Mononuclear cell (primary cell): ENCODE data around the gene MGMT. TPM values are rescaled to one million over a fixed set of nuclear protein-coding genes. Genes with fewer than 3 reads are reported as not detected.

Source experiments
- H3K27me3 ChIP-seq: 2 replicates; pipeline ENCODE4 v1.6.0; 2011; ENCODE audit warnings: low read length, control low read depth; ENCODE audit not compliant: insufficient read depth
- H3K4me1 ChIP-seq: 2 replicates; pipeline ENCODE4 v1.5.1; 2011; ENCODE audit warnings: mild to moderate bottlenecking, low read length, control low read depth; ENCODE audit not compliant: insufficient read depth
- H3K4me3 ChIP-seq: 2 replicates; pipeline ENCODE4 v1.5.1; 2011; ENCODE audit warnings: mild to moderate bottlenecking, low read length, moderate library complexity
- H3K9me3 ChIP-seq: 2 replicates; pipeline ENCODE4 v1.5.1; 2011; ENCODE audit warnings: low read depth, mild to moderate bottlenecking, control low read depth, low read length
- total RNA-seq: library from RNA; depleted of rRNA; stranded (reverse); fragments of >200 nt; gene quantifications from one replicate; pipeline ENCODE4 v1.2.3, GENCODE V29; 2012

Gene MGMT
- total RNA-seq, 1 donor, result 10.3 TPM

DNA sequence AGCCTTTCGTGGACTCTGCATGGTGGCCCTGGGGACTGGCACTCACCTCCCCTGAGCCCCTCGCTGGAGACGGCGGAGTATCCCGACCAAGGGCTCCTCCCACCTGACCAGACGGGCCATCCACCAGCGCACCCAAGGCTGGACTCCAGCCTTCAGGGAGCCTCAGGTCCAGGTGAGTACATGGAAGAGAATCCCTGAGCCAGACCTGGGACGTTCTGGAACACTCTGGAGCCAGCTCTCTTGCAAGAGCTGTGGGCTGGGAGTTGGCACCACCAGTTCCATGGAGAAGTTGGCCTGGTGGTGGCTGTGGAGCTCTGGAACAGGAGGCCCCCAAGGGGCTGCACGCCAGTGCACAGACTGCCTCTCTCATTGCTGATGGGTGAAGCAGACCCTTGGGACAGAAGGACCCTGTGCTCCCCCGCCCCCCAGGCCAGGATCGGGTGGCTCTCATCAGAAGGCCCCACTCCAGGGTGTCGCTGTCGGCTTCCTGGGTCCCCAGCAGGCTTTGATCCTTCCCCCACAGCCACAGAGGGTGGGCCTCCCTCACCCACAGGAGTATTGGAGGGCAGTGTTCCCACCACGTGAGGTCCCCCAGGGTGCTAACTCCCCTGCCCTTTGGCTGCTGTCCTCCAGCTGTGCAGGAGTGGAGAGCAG, 307.2 kb downstream of the MGMT start:
- Histone ChIP-seq H3K4me3 (no peak overlapping the region), H3K4me1 (no peaks in the 10 kb centered on the region), H3K9me3 (no peaks in the 10 kb centered on the region), H3K27me3 (no peaks in the 10 kb centered on the region)

DNA sequence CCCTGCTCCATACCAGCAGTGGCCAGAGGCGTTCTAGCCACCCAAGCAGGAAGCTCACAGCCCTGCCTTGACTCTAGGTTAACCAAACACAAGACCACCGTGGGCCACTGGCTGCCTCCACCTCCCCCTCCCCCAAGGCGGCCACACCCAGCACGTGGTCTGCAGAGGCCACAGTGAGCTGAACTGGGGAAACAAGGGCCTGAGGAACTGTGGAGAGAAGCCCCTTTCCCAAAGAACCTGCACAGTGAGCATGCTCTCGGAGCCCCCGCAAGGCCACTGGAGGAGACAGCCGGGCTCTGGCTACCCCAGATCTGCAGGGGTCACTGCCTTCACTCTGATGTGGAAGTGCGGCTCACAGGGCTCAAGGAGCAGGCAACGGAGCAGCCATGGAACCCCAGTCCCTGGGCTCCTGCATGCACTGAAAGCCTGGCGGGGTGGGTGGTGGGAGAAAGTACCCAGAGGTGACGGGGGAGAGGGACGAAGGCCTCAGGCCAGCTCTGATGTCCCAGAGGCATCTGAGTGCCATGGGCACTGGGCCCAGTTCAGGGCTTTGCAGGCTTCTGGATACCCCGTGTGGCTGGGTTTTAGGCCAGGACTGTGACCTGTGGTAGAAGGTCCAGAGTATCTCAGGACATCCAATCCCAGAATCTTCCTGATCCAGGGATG, 307.8 kb downstream of the MGMT start:
- H3K4me1 ChIP-seq, result no peaks in the 10 kb centered on the region
- H3K9me3 ChIP-seq, result no peaks in the 10 kb centered on the region
- H3K27me3 ChIP-seq, result no peaks in the 10 kb centered on the region
- H3K4me3 ChIP-seq, result no peak overlapping the region

DNA sequence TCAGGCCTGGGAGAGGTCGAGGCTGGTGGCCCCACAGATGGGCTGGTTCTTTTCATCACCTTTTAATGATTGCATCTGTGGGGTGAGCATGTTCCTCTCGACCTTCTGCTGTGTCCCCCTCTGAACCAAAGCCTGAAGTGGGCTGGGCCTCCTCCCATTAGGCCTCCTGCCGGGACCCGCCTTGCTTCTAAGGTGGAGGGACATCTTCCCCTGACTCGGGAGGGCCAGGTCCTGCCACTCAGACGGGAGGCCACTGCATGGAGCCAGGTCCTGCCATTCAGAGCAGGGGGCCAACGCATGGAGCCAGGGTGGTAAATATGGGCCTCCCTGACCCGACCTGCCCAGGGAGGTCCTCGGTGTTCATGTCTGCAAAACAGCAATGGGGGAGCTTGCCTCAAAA, 308.6 kb downstream of the MGMT start:
- Histone ChIP-seq H3K4me3 (no peak overlapping the region), H3K4me1 (no peaks in the 10 kb centered on the region), H3K27me3 (no peaks in the 10 kb centered on the region), H3K9me3 (no peaks in the 10 kb centered on the region)

DNA sequence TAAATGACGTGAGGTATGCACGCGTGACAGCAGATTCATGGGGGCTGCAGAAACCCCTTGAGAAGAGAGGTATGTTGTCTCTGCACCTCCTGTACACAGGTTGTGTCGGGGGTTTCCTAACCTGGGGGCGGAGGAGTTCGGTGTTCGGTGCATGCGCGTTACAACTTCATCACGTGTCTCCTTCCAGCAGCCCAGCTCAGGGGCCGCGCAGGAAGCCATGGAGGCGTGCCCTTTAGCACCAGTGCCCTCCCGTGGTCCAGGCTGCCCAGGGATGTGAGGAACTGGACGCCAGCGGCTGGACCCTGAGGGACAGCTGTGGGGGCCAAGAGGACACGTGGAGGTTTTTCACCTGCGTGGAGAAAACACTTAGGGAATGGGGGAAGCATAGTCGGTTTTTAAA, 310.6 kb downstream of the MGMT start:
- H3K9me3 ChIP-seq, result no peaks in the 10 kb centered on the region
- H3K4me3 ChIP-seq, result no peak overlapping the region
- H3K27me3 ChIP-seq, result no peaks in the 10 kb centered on the region
- H3K4me1 ChIP-seq, result no peaks in the 10 kb centered on the region

DNA sequence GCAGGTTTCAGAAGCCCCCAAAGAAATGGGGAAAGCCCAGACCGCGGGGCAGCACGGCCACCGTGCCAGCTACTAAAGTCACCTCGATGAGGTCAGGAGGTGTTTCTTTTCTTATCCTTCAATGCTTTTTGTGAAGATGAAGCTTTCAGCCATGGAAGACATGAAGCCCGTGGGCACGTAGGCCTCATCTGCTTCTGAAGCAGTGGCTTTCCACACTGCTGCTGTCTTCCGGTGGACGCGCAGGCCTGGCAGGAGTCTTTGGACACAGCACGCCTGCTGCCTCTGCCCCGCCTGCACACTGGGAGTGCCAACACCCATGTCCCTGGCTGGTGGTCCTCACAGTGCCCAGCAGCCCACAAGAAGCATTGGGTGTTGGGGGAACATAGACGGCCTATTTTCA, 311.5 kb downstream of the MGMT start:
- Histone ChIP-seq H3K27me3 (no peaks in the 10 kb centered on the region), H3K9me3 (no peaks in the 10 kb centered on the region), H3K4me1 (no peaks in the 10 kb centered on the region), H3K4me3 (no peak overlapping the region)

DNA sequence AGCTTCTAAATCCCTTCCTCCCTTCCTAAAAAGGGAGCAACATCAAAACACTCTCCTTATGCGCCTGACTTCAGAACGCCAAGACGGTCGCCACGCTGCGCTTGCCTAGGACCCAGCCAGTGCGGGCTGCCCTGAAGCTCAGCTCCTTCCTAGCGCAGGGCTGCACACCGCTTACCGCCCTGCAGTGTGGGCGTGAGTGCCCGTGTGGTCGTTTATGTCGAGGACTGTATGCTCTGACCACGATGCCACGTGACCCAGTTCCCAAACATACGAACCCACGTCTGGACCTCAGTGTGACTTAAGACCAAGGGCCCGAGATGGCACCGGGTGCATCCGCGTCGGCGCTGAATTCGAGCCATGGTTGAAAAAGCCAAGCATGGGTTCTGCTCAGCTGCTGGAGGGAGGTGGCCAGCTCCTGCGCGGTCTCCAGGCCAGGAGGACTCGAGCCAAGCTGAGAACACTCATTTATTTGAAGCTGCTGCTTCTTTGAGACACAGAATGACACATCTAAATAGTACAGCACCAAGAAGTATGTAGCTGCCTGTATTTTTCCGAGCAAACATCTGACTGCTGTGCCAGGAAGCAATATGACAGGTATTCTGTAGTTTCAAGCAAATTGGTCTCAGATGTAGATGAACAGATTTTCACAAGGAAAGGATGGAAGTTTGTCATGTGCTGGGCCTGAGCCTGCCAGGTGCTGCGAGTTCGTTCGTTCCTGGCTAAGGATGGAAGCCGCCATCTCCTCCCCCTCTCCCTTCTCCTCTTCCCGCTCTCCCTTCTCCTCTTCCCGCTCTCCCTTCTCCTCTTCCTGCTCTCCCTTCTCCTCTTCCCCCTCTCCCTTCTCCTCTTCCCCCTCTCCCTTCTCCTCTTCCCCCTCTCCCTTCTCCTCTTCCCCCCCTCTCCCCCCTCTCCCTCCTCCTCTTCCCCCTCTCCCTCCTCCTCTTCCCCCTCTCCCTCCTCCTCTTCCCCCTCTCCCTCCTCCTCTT, 312.4 kb downstream of the MGMT start:
- Histone ChIP-seq H3K4me3 (no peak overlapping the region), H3K27me3 (no peaks in the 10 kb centered on the region), H3K9me3 (no peaks in the 10 kb centered on the region), H3K4me1 (no peaks in the 10 kb centered on the region)

DNA sequence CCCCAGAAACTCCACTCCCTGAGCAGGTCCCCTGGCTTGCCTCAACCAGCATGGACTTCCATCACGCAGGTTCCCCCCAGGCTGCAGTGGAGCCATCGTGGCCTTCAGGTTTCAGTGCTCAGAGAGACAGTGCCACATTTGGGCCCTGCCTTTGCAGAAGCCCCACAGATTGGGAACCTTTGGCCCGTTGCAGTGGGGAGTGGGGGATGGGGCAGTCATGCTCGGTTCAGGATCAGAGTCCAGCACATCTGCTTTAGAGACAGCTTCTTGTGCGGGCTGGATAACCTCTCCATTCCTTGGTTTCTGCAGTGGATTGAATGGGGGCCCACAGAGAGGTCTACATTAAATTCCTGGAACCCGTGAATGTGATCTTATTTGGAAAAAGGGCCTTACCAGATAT, 313.2 kb downstream of the MGMT start:
- Histone ChIP-seq H3K4me3 (no peak overlapping the region), H3K4me1 (no peaks in the 10 kb centered on the region), H3K27me3 (no peaks in the 10 kb centered on the region), H3K9me3 (no peaks in the 10 kb centered on the region)

DNA sequence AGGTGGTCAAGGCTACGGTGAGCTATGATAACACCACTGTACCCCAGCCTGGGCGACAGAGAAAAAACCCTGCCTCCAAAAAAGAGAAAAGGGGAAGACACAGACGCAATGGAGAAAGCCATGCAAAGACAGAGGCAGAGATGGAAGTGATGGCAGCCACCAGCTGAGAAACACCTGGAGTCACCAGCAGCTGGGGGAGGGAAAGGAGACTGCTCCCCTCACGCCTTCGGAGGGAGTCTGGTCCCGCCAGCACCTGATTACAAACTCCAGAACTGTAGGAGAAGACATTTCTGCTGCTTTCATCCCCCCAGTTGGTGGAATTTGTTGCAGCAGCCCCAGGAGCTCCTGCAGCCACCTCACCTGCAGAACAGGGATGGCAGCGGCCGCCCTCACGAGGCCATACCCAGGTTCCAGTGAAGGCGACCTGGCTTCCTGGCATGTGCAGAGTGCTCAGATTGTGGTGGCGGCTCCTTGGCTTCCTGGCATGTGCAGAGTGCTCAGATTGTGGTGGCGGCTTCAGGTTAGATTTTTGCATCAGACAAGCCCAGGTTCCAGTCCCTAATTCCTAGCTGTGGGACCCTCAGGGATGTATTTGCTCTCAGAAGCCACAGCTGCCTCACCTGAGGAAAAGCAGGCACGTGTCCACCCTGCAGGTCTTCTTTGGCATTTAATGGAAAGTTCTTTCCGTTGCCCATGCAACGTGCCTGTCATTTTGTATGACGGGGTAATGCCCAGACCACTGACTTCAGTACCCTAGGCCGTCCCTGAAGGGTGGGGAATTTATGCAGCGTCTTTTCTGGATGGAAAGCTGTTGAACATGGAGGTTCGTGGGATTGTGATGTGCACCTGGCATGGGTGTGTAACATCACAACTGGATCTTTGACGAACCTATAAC, 314.1 kb downstream of the MGMT start:
- H3K4me1 ChIP-seq, result no peaks in the 10 kb centered on the region
- no peak overlapping the region for H3K4me3 ChIP-seq
- H3K27me3 ChIP-seq, result no peaks in the 10 kb centered on the region
- H3K9me3 ChIP-seq, result no peaks in the 10 kb centered on the region

DNA sequence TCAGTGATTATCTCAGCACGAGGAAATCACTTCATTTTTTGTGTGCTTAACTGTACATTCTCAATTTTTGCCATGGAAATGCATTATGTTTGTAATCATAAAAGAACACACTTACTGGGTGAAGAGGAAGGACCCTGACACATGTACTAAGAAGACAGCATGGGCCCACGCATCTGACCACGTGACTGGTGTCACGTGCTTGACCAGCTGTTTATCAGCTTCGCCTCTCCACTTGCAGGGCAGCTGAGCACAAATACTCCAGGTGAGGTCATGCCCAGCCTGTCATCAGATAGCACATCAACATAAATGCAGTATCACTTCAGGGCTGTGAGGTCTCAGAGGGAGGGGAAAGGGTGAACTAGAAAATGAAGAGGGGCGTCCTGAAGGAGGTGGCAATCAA, 317.2 kb downstream of the MGMT start:
- H3K9me3 ChIP-seq, result no peaks in the 10 kb centered on the region
- H3K4me3 ChIP-seq, result no peak overlapping the region

DNA sequence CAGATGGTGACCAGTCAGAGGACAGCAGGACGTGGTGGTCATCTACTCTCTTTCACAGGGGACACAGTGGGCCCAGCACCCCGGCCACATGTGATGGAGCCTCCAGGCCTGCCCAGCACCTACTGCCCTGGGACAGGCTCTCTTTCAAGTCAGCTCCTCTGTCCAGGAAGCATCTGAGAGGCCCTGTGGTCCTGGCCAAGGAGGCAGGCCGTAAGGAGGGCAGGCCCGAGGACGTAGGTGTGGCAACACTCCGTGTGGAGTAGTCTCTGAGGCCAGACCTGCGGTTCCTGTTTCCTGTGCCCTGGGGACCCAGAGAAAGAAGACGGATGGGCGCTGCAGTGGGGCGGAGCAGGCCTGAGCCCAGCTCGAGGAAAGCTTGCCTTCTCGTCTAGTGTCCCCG, 317.9 kb downstream of the MGMT start:
- no peaks in the 10 kb centered on the region for H3K27me3 ChIP-seq
- H3K4me1 ChIP-seq, result no peaks in the 10 kb centered on the region
- no peak overlapping the region for H3K4me3 ChIP-seq
- H3K9me3 ChIP-seq, result no peaks in the 10 kb centered on the region

More for the DNA sequence above, 317.2 kb downstream of the MGMT start:
- Histone ChIP-seq H3K27me3 (no peaks in the 10 kb centered on the region), H3K4me1 (no peaks in the 10 kb centered on the region)

DNA sequence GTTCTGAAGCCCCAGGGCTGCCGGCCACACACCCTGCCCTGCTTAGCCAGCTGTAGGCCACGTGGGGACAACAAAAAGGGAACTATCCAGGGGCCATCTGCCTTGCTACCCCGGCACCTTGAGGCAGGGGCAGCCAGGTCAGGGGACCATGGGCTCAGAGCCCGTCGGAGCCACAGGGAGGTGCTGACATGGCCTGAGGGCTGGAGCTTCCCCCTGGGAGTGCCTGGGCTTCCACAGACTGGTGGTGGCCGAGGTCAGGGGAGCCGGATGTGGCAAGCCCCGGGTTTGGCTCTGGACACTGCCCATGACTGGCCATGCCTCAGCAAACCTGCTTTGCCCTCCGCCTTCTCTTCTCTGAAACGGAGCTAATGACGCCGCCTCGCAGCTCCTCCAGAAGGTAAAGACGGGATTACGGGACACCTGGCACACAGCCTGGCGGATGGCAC, 318.5 kb downstream of the MGMT start:
- Histone ChIP-seq H3K27me3 (no peaks in the 10 kb centered on the region), H3K4me3 (no peak overlapping the region), H3K9me3 (no peaks in the 10 kb centered on the region), H3K4me1 (no peaks in the 10 kb centered on the region)

DNA sequence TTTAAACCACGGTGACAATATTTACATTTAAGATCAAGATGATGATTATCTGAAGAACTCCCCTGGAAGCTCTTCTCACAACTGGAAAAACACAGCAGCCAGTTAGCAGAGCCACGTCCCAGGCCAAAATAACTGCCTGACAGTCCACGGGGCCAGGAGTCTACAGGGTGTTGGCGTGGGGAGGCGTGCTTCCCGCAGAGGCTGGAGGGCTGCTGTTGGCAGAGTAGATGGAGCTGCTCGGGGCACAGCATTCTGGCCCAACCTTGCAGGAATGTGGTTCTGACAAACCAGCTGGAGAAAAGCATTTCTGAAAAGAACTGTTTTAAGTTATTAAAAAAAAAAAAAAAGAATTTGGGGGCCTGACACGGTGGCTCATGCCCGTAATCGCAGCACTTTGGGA, 319.2 kb downstream of the MGMT start:
- Histone ChIP-seq H3K9me3 (no peaks in the 10 kb centered on the region), H3K4me1 (no peaks in the 10 kb centered on the region), H3K4me3 (no peak overlapping the region), H3K27me3 (no peaks in the 10 kb centered on the region)

DNA sequence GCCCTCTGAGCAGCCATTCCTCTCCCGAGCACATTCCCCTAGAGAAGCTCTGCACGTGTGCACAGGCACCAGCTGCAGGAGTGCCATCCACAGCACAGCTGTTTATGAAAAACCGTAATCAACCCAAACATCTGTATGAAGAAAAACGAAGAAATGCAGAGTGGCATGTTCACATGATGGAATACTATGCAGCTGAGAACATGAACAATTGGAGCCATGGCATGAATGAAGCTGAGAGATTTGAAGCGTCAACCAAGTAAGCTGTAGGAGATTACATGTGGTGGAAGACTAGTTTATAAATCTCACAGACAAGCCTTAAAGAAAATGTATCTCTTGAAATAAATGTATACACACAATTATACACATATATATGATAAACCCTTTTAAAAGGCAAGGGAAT, 320.5 kb downstream of the MGMT start:
- Histone ChIP-seq H3K4me3 (no peak overlapping the region), H3K27me3 (no peaks in the 10 kb centered on the region), H3K9me3 (no peaks in the 10 kb centered on the region), H3K4me1 (no peaks in the 10 kb centered on the region)

DNA sequence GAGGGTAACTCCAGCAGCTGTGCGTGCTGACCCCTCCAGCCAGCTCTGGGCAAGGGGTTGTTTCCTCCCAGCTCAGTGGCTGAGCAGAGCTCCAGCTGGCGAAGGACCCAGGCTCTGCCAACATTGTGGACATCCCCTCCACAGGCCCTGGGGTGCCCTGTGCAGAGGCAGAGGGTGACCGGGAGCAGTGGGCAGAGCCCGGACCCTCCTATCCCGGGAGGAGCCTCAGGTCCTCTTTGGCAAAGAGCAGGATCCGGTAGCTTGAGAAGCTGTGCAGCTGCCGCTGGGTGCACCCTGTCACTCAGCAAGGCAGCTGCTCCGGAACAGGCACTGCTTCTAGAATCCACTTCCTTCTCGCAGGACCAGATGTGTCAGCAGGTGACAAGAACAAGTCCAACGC, 321.2 kb downstream of the MGMT start:
- Histone ChIP-seq H3K4me1 (no peaks in the 10 kb centered on the region), H3K4me3 (no peak overlapping the region), H3K27me3 (no peaks in the 10 kb centered on the region), H3K9me3 (no peaks in the 10 kb centered on the region)
